OCI-LY3 (cell line): ENCODE measurements around the gene CLN3.
"Not testable (repeated sequence)": the region's sequence is repeated elsewhere in the genome, so short reads cannot be mapped to it uniquely, and the experiment has no call there.

Experiments
- CTCF ChIP-seq: fragments of 200-600, 300-600 bp; sonication (generic); IDR thresholded peaks from 2 replicates; pipeline ENCODE4 v1.5.1; 2014; ENCODE audit warnings: antibody characterized with exemption, low read length, low read depth
- EZH2phosphoT487 ChIP-seq: fragments of 200-600 bp; shearing (Covaris generic); IDR thresholded peaks from 2 replicates; pipeline ENCODE4 v1.6.1; 2018; ENCODE audit warnings: antibody characterized with exemption, mixed run types, low read depth

- TF ChIP-seq CTCF, EZH2phosphoT487: not testable (repeated sequence)
These were observed 53.0 kb downstream of the CLN3 start for GRCh38 chr16:28438899-28439298.
